OCI-LY1 (cell line): ENCODE measurements around the gene DNAAF3.

ENCODE experiments used
- H2AFZ ChIP-seq: fragments of 200-600 bp; sonication (generic), shearing (Covaris generic); 2 replicates; pipeline ENCODE4 v1.6.0; 2014; ENCODE audit warnings: antibody characterized with exemption, mild to moderate bottlenecking, low read length
- H3F3A ChIP-seq: fragments of 200-600 bp; sonication (generic), shearing (Covaris generic); 2 replicates; pipeline ENCODE4 v1.6.0; 2014; ENCODE audit warnings: mild to moderate bottlenecking, antibody characterized with exemption, low read length, moderate library complexity; ENCODE audit not compliant: insufficient read depth
- H3K27ac ChIP-seq: fragments of 200-600 bp; sonication (generic); 2 replicates; pipeline ENCODE4 v1.5.1; 2014; ENCODE audit warnings: low read length, mixed run types, mild to moderate bottlenecking, low read depth; ENCODE audit not compliant: poor library complexity, severe bottlenecking
- H3K27me3 ChIP-seq: fragments of 200-600 bp; sonication (generic); 2 replicates; pipeline ENCODE4 v1.6.0; 2014; ENCODE audit warnings: antibody characterized with exemption, mild to moderate bottlenecking, low read length, moderate library complexity; ENCODE audit not compliant: insufficient read depth
- H3K36me3 ChIP-seq: fragments of 200-600 bp; sonication (generic); 2 replicates; pipeline ENCODE4 v1.6.1; 2014; ENCODE audit warnings: mild to moderate bottlenecking, antibody characterized with exemption, low read length, moderate library complexity, mixed read lengths; ENCODE audit not compliant: insufficient read depth
- H3K4me1 ChIP-seq: fragments of 200-600 bp; sonication (generic); 2 replicates; pipeline ENCODE4 v1.5.1; 2014; ENCODE audit warnings: mild to moderate bottlenecking, low read length, moderate library complexity; ENCODE audit not compliant: insufficient read depth, severe bottlenecking
- H3K4me2 ChIP-seq: fragments of 200-600 bp; sonication (generic), shearing (Covaris generic); 2 replicates; pipeline ENCODE4 v1.6.1; 2014; ENCODE audit warnings: low read length
- H3K4me3 ChIP-seq: fragments of 200-600 bp; sonication (generic); 2 replicates; pipeline ENCODE4 v1.5.1; 2014; ENCODE audit warnings: low read length, low read depth, mild to moderate bottlenecking, mixed read lengths; ENCODE audit not compliant: poor library complexity, severe bottlenecking
- H3K79me2 ChIP-seq: fragments of 200-600 bp; shearing (Covaris generic); 2 replicates; pipeline ENCODE4 v1.6.1; 2016; ENCODE audit warnings: mixed run types, low read length, mixed read lengths; ENCODE audit not compliant: insufficient read depth
- H3K9ac ChIP-seq: fragments of 200-600 bp; sonication (generic), shearing (Covaris generic); 2 replicates; pipeline ENCODE4 v1.6.1; 2014; ENCODE audit warnings: mild to moderate bottlenecking, low read length, mixed read lengths
- H3K9me2 ChIP-seq: fragments of 200-600 bp; sonication (generic), shearing (Covaris generic); 2 replicates; pipeline ENCODE4 v1.6.1; 2014; ENCODE audit warnings: low read depth, mild to moderate bottlenecking, low read length, mixed read lengths
- H3K9me3 ChIP-seq: fragments of 200-600 bp; shearing (Covaris generic); 2 replicates; pipeline ENCODE4 v1.6.1; 2014; ENCODE audit warnings: low read length, mixed read lengths
- H4K20me1 ChIP-seq: fragments of 200-600 bp; sonication (generic), shearing (Covaris generic); 2 replicates; pipeline ENCODE4 v1.6.0; 2016; ENCODE audit warnings: mild to moderate bottlenecking, low read length; ENCODE audit not compliant: insufficient read depth
- EZH2 ChIP-seq: fragments of 200-600 bp; sonication (generic), shearing (Covaris generic); IDR thresholded peaks from 2 replicates; pipeline ENCODE4 v1.8.0; 2017; ENCODE audit warnings: borderline replicate concordance, mixed run types, mild to moderate bottlenecking, antibody characterized with exemption, low read length, moderate library complexity, mixed read lengths
- TF ChIP-seq, protein P1 (sequence below): fragments of 200-600 bp; sonication (generic), shearing (Covaris generic); IDR thresholded peaks from 2 replicates; pipeline ENCODE4 v1.5.1; 2017; ENCODE audit warnings: mild to moderate bottlenecking, antibody characterized with exemption, low read length, moderate library complexity, mixed read lengths

DNAAF3 gene

DNA sequence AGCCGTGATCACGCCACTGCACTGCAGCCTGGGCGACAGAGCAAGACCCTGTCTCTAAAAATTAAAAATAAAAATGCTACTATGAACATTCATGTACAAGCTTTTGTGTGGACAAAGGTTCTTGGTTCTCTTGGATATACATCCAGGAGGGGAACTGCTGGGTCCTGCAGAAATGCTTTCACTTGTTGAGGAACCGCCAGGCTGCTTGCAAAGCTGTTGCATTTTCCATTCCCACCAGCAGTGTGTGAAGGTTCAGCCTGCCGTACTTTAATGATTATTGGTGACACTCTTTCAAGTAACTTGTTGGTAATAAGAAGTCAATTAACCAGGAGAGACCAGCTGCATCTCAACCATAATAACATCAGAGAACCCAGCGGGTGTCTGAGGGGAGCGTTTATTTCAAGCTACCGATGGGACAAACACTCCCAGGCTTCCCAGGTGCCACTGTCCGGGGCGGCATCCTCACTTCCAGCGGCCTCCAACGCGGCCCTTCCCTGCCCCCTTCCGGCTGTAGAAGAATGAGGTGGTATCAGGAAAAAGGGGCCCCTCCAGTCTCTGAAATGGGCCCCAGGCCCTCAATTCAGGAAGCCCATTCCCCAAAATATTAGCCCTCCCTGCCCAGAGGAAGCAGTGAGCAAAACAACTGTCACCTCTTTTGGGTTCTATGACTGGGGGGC is 33.8 kb downstream of the DNAAF3 start:
- no peaks in the 10 kb centered on the region for H3K36me3 ChIP-seq
- H3K27ac ChIP-seq: no peak overlapping the region
- no peak overlapping the region for H3K4me2 ChIP-seq
- peaks cover 4% of the 10 kb centered on the region for H3K4me1 ChIP-seq
- H2AFZ ChIP-seq: no peak overlapping the region
- no peak for TF ChIP-seq EZH2
- TF ChIP-seq, protein P1, sequence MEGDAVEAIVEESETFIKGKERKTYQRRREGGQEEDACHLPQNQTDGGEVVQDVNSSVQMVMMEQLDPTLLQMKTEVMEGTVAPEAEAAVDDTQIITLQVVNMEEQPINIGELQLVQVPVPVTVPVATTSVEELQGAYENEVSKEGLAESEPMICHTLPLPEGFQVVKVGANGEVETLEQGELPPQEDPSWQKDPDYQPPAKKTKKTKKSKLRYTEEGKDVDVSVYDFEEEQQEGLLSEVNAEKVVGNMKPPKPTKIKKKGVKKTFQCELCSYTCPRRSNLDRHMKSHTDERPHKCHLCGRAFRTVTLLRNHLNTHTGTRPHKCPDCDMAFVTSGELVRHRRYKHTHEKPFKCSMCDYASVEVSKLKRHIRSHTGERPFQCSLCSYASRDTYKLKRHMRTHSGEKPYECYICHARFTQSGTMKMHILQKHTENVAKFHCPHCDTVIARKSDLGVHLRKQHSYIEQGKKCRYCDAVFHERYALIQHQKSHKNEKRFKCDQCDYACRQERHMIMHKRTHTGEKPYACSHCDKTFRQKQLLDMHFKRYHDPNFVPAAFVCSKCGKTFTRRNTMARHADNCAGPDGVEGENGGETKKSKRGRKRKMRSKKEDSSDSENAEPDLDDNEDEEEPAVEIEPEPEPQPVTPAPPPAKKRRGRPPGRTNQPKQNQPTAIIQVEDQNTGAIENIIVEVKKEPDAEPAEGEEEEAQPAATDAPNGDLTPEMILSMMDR: peak; percentile 57
- no peak overlapping the region for H3K4me3 ChIP-seq
- peaks cover 6% of the 10 kb centered on the region for H3K27me3 ChIP-seq
- no peaks in the 10 kb centered on the region for H3K9me2 ChIP-seq
- H3K79me2 ChIP-seq: no peaks in the 10 kb centered on the region
- H4K20me1 ChIP-seq: no peaks in the 10 kb centered on the region
- H3F3A ChIP-seq: no peaks in the 10 kb centered on the region
- H3K9me3 ChIP-seq: no peaks in the 10 kb centered on the region
- no peak overlapping the region for H3K9ac ChIP-seq

DNA sequence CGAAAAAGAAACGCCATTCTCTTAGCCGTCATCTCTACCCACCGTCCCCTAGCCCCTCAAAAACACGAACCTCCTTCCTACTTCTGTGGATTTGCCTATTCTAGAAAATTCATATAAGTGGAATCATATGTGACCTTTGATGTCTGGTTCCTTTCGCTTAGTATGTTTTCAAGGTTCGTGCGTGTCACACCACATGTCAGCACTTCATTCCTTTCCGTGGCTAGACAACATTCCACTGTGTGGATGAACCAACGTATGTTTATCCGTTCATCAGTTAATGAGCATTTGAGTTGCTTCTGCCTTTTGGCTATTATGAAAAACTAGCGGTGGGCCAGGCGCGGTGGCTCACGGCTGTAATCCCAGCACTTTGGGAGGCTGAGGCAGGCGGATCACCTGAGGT is 35.0 kb downstream of the DNAAF3 start:
- H3K4me2 ChIP-seq: no peak overlapping the region
- H3K27me3 ChIP-seq: peaks cover 6% of the 10 kb centered on the region
- peaks cover 4% of the 10 kb centered on the region for H3K4me1 ChIP-seq
- H2AFZ ChIP-seq: no peak overlapping the region
- no peaks in the 10 kb centered on the region for H3K36me3 ChIP-seq
- H3K4me3 ChIP-seq: no peak overlapping the region
- no peaks in the 10 kb centered on the region for H3K79me2 ChIP-seq
- H3K27ac ChIP-seq: no peak overlapping the region
- no peak overlapping the region for H3K9ac ChIP-seq
- TF ChIP-seq EZH2: no peak
- no peaks in the 10 kb centered on the region for H3K9me2 ChIP-seq
- no peaks in the 10 kb centered on the region for H3K9me3 ChIP-seq
- no peaks in the 10 kb centered on the region for H4K20me1 ChIP-seq
- no peaks in the 10 kb centered on the region for H3F3A ChIP-seq

DNA sequence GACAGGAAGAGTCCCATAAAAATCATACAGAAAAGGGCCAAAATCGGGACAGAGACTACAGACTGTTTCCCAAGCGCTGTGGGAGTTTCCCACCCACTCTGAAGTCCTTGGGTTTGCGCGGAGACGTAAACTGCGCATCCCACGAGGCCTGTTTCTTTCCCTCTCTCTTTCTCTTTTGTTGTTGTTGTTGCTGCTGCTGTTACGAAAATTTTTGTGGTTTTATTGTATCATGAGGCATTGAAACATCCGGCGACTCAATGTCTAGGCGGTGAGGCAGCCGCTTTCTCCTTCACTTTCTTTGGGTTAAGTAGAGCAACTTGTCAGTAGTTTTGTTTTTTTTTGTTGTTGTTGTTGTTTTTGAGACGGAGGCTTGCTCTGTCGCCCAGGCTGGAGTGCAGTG is 47.4 kb downstream of the DNAAF3 start:
- TF ChIP-seq, protein P1: no peak
- Histone ChIP-seq H3K27ac (no peak overlapping the region), H3F3A (no peaks in the 10 kb centered on the region), H3K79me2 (no peaks in the 10 kb centered on the region), H3K4me2 (no peak overlapping the region), H2AFZ (no peak overlapping the region), H4K20me1 (no peaks in the 10 kb centered on the region), H3K4me3 (no peak overlapping the region), H3K4me1 (peaks cover 40% of the 10 kb centered on the region), H3K9me2 (no peaks in the 10 kb centered on the region), H3K36me3 (no peaks in the 10 kb centered on the region; the same call in 1 of the 2 replicates), H3K9ac (no peak overlapping the region), H3K9me3 (no peaks in the 10 kb centered on the region), H3K27me3 (no peaks in the 10 kb centered on the region)

GRCh38 chr19:55118401-55118991 is 47.9 kb downstream of the DNAAF3 start:
- H3K27ac ChIP-seq: no peak overlapping the region
- peak overlapping the region; percentile 68 for H3K4me2 ChIP-seq

More at GRCh38 chr19:55118401-55118991, 47.9 kb downstream of the DNAAF3 start:
- Histone ChIP-seq H4K20me1 (no peaks in the 10 kb centered on the region), H3K4me1 (peaks cover 45% of the 10 kb centered on the region), H3F3A (no peaks in the 10 kb centered on the region), H3K9ac (peak overlapping the region; percentile 68), H3K27me3 (no peaks in the 10 kb centered on the region), H3K79me2 (no peaks in the 10 kb centered on the region), H3K36me3 (no peaks in the 10 kb centered on the region; the same call in 1 of the 2 replicates), H3K4me3 (peak overlapping the region; percentile 70), H3K9me3 (no peaks in the 10 kb centered on the region), H3K9me2 (no peaks in the 10 kb centered on the region), H2AFZ (no peak overlapping the region)
- TF ChIP-seq, protein P1: no peak
- no peak for TF ChIP-seq EZH2
